ENCODE data around the gene HYAL2.
A peak's percentile ranks its signal among the peaks of the same experiment; 100 is the strongest.
"Not testable (repeated sequence)": the region's sequence is repeated elsewhere in the genome, so short reads cannot be mapped to it uniquely, and the experiment has no call there.

Gene HYAL2

GRCh38 chr3:50293079-50293801 lies 29.3 kb downstream of the HYAL2 start:
- no peak for DNase-seq (ENCODE audit: extremely low read depth in 1 of 2, low read depth in 1 of 2)

GRCh38 chr3:50292159-50293078 lies 30.1 kb downstream of the HYAL2 start, which contains the start of gene IFRD2:
IFRD2 (minus strand) TSS chr3:50292429; CDS start chr3:50292274, 155 bp downstream.
- peak; percentile 88 to 89 for DNase-seq (ENCODE audit: extremely low read depth in 1 of 2, low read depth in 1 of 2)

GRCh38 chr3:50290161-50290641 lies 32.3 kb downstream of the HYAL2 start:
- DNase-seq (ENCODE audit: extremely low read depth in 1 of 2, low read depth in 1 of 2), result no peak

- DNase-seq (ENCODE audit: extremely low read depth in 1 of 2, low read depth in 1 of 2), result no peak
Observed at GRCh38 chr3:50289130-50289529, 33.4 kb downstream of the HYAL2 start.

GRCh38 chr3:50288387-50289007 lies 34.0 kb downstream of the HYAL2 start:
- no peak for DNase-seq (ENCODE audit: extremely low read depth in 1 of 2, low read depth in 1 of 2)

GRCh38 chr3:50287262-50287661 lies 35.3 kb downstream of the HYAL2 start:
- DNase-seq (ENCODE audit: extremely low read depth in 1 of 2, low read depth in 1 of 2), result no peak

- no peak for DNase-seq (ENCODE audit: extremely low read depth in 1 of 2, low read depth in 1 of 2)
Observed at GRCh38 chr3:50286322-50287227, 36.0 kb downstream of the HYAL2 start.

GRCh38 chr3:50284121-50284520 lies 38.4 kb downstream of the HYAL2 start:
- DNase-seq (ENCODE audit: extremely low read depth in 1 of 2, low read depth in 1 of 2), result not testable (repeated sequence)

GRCh38 chr3:50279255-50280016 lies 43.1 kb downstream of the HYAL2 start:
- DNase-seq (ENCODE audit: extremely low read depth in 1 of 2, low read depth in 1 of 2), result no peak

GRCh38 chr3:50278880-50279224 lies 43.7 kb downstream of the HYAL2 start, which contains the start of gene LSMEM2:
LSMEM2 (plus strand) TSS chr3:50279087; CDS start chr3:50279114, 27 bp downstream.
- DNase-seq (ENCODE audit: extremely low read depth in 1 of 2, low read depth in 1 of 2), result no peak

- no peak for DNase-seq (ENCODE audit: extremely low read depth in 1 of 2, low read depth in 1 of 2)
Observed at GRCh38 chr3:50278123-50278879, 44.2 kb downstream of the HYAL2 start.

- DNase-seq (ENCODE audit: extremely low read depth in 1 of 2, low read depth in 1 of 2), result no peak
Observed at GRCh38 chr3:50276762-50277101, 45.8 kb downstream of the HYAL2 start.

GRCh38 chr3:50275996-50276761 lies 46.4 kb downstream of the HYAL2 start:
- DNase-seq (ENCODE audit: extremely low read depth in 1 of 2, low read depth in 1 of 2), result no peak

- no peak for DNase-seq (ENCODE audit: extremely low read depth in 1 of 2, low read depth in 1 of 2)
Observed at GRCh38 chr3:50275141-50275995, 47.2 kb downstream of the HYAL2 start.

GRCh38 chr3:50274371-50275104 lies 48.0 kb downstream of the HYAL2 start:
- DNase-seq (ENCODE audit: extremely low read depth in 1 of 2, low read depth in 1 of 2), result peak; percentile 32 to 59

GRCh38 chr3:50273689-50274065 lies 48.9 kb downstream of the HYAL2 start:
- DNase-seq (ENCODE audit: extremely low read depth in 1 of 2, low read depth in 1 of 2), result no peak

Data from activated CD8-positive, alpha-beta memory T cell treated with anti-CD3 and anti-CD28 coated beads for 1 hour (primary cell).